ENCODE results near the gene CIRBP. TPM values are rescaled to one million over a fixed set of nuclear protein-coding genes. Genes with fewer than 3 reads are reported as not detected.

CIRBP gene
- total and polyA plus RNA-seq, 2 of the 13 experiments (the other 11 are each of a cell fraction or from before 2014, with no cell fraction given) = 133 to 140 TPM

GRCh38 chr19:1249298-1249989, 19.7 kb upstream of the CIRBP start (continued):
- TF ChIP-seq ARID4A (CRISPR knock-in tag; IDR thresholded peaks at IDR 0.05; ENCODE audit: borderline replicate concordance) = peak; percentile 54; the same call in 1 of the 2 replicates
- TF ChIP-seq, protein P1, sequence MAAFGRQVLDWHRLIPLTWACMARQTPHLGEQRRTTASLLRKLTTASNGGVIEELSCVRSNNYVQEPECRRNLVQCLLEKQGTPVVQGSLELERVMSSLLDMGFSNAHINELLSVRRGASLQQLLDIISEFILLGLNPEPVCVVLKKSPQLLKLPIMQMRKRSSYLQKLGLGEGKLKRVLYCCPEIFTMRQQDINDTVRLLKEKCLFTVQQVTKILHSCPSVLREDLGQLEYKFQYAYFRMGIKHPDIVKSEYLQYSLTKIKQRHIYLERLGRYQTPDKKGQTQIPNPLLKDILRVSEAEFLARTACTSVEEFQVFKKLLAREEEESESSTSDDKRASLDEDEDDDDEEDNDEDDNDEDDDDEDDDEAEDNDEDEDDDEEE (CRISPR knock-in tag; IDR thresholded peaks at IDR 0.05) = no peak
- TF ChIP-seq ZC3H4 (CRISPR knock-in tag; IDR thresholded peaks at IDR 0.05; ENCODE audit: borderline replicate concordance) = no peak
- no peak for TF ChIP-seq CEBPB (IDR thresholded peaks at IDR 0.05; ENCODE audit: borderline replicate concordance, low read depth, low read length)
- 0 out of 2 replicates have a peak, but pooled peaks have one; percentile 33 for TF ChIP-seq ZNF441 (CRISPR knock-in tag; IDR thresholded peaks at IDR 0.05; ENCODE audit: borderline replicate concordance)
- TF ChIP-seq NR1H2 (CRISPR knock-in tag; IDR thresholded peaks at IDR 0.05; ENCODE audit: borderline replicate concordance, low read depth) = no peak
- TF ChIP-seq ZNF792 (CRISPR knock-in tag; IDR thresholded peaks at IDR 0.05) = no peak
- TF ChIP-seq TARDBP (CRISPR knock-in tag; IDR thresholded peaks at IDR 0.05) = peak; percentile 70; the same call in 1 of the 2 replicates
- TF ChIP-seq HIC2 (CRISPR knock-in tag; IDR thresholded peaks at IDR 0.05; ENCODE audit: low read depth) = no peak
- TF ChIP-seq ZNF768 (CRISPR knock-in tag; IDR thresholded peaks at IDR 0.05) = 0 out of 2 replicates have a peak, but pooled peaks have one; percentile 8
- TF ChIP-seq ISX (CRISPR knock-in tag; conservative IDR thresholded peaks at IDR 0.05) = no peak
- 0 out of 2 replicates have a peak, but pooled peaks have one; percentile 6 for TF ChIP-seq REPIN1 (CRISPR knock-in tag; IDR thresholded peaks at IDR 0.05; ENCODE audit: borderline replicate concordance, low read depth)
- TF ChIP-seq, protein P2, sequence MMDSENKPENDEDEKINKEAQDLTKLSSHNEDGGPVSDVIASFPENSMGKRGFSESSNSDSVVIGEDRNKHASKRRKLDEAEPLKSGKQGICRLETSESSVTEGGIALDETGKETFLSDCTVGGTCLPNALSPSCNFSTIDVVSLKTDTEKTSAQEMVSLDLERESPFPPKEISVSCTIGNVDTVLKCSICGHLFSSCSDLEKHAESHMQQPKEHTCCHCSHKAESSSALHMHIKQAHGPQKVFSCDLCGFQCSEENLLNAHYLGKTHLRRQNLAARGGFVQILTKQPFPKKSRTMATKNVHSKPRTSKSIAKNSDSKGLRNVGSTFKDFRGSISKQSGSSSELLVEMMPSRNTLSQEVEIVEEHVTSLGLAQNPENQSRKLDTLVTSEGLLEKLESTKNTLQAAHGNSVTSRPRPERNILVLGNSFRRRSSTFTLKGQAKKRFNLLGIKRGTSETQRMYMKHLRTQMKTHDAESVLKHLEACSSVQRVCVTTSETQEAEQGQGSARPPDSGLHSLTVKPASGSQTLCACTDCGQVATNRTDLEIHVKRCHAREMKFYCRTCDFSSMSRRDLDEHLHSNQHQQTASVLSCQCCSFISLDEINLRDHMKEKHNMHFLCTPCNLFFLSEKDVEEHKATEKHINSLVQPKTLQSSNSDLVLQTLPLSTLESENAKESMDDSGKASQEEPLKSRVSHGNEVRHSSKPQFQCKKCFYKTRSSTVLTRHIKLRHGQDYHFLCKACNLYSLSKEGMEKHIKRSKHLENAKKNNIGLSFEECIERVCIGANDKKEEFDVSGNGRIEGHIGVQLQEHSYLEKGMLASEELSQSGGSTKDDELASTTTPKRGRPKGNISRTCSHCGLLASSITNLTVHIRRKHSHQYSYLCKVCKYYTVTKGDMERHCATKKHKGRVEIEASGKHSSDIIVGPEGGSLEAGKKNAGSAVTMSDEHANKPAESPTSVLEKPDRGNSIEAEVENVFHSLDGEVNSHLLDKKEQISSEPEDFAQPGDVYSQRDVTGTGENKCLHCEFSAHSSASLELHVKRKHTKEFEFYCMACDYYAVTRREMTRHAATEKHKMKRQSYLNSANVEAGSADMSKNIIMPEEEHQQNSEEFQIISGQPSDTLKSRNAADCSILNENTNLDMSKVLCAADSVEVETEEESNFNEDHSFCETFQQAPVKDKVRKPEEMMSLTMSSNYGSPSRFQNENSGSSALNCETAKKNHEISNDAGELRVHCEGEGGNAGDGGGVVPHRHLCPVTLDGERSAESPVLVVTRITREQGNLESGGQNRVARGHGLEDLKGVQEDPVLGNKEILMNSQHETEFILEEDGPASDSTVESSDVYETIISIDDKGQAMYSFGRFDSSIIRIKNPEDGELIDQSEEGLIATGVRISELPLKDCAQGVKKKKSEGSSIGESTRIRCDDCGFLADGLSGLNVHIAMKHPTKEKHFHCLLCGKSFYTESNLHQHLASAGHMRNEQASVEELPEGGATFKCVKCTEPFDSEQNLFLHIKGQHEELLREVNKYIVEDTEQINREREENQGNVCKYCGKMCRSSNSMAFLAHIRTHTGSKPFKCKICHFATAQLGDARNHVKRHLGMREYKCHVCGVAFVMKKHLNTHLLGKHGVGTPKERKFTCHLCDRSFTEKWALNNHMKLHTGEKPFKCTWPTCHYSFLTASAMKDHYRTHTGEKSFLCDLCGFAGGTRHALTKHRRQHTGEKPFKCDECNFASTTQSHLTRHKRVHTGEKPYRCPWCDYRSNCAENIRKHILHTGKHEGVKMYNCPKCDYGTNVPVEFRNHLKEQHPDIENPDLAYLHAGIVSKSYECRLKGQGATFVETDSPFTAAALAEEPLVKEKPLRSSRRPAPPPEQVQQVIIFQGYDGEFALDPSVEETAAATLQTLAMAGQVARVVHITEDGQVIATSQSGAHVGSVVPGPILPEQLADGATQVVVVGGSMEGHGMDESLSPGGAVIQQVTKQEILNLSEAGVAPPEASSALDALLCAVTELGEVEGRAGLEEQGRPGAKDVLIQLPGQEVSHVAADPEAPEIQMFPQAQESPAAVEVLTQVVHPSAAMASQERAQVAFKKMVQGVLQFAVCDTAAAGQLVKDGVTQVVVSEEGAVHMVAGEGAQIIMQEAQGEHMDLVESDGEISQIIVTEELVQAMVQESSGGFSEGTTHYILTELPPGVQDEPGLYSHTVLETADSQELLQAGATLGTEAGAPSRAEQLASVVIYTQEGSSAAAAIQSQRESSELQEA (CRISPR knock-in tag; IDR thresholded peaks at IDR 0.05; ENCODE audit: not compliant biosample characterization) = no peak

Data from HepG2 (cell line).